Keratinocyte (primary cell): ENCODE data around the gene IL1RL1. TPM values are rescaled to one million over a fixed set of nuclear protein-coding genes. Genes with fewer than 3 reads are reported as not detected.

Source experiments
- DNase-seq: peaks from one replicate; pipeline ENCODE4 v3.0.0-alpha.2; 2011; ENCODE audit warnings: low read depth, missing footprints, low spot score
- FAIRE-seq: peaks from 2 replicates; lab custom pipeline; 2011; peaks lifted over from hg19 to GRCh38; lab: Jason Lieb, UNC
- H2AFZ ChIP-seq: 2 replicates; pipeline ENCODE4 v1.6.0; 2012; ENCODE audit warnings: low read length, control low read depth, inconsistent platforms; ENCODE audit not compliant: control insufficient read depth
- H3K27ac ChIP-seq: 2 replicates; pipeline ENCODE4 v1.5.1; 2011; ENCODE audit warnings: low read length; ENCODE audit not compliant: control insufficient read depth, insufficient read depth
- H3K27me3 ChIP-seq: 3 replicates; pipeline ENCODE4 v1.6.0; 2011; ENCODE audit warnings: low read length; ENCODE audit not compliant: control insufficient read depth, insufficient read depth; ENCODE audit errors: extremely low read depth
- H3K36me3 ChIP-seq, 2 experiments: 2 replicates in 1 of 2; 3 replicates in 1 of 2; pipeline ENCODE4 v1.5.1; 2011; ENCODE audit warnings: low read length in 2 of 2, mild to moderate bottlenecking in 1 of 2; ENCODE audit not compliant: control insufficient read depth in 2 of 2, insufficient read depth in 2 of 2; ENCODE audit errors: extremely low read depth in 1 of 2
- H3K4me1 ChIP-seq: 3 replicates; pipeline ENCODE4 v1.5.1; 2011; ENCODE audit warnings: low read length; ENCODE audit not compliant: control insufficient read depth, insufficient read depth; ENCODE audit errors: extremely low read depth
- H3K4me2 ChIP-seq: 3 replicates; pipeline ENCODE4 v1.6.0; 2011; ENCODE audit warnings: low read depth, low read length; ENCODE audit not compliant: control insufficient read depth, insufficient read depth; ENCODE audit errors: extremely low read depth
- H3K4me3 ChIP-seq, 3 experiments: fragments of 200-600 bp in 1 of 3; sonication (generic) in 1 of 3; 2 replicates in 2 of 3; 3 replicates in 1 of 3; pipeline ENCODE4 v1.5.1; 2011 to 2016; ENCODE audit warnings: low read length in 3 of 3, mild to moderate bottlenecking in 3 of 3, control low read depth in 2 of 3, inconsistent platforms in 1 of 3, low read depth in 1 of 3, mixed read lengths in 1 of 3, mixed run types in 1 of 3, moderate library complexity in 1 of 3; ENCODE audit not compliant: control insufficient read depth in 2 of 3, insufficient read depth in 2 of 3; ENCODE audit errors: extremely low read depth in 1 of 3
- H3K79me2 ChIP-seq: 2 replicates; pipeline ENCODE4 v1.6.0; 2012; ENCODE audit warnings: low read length; ENCODE audit not compliant: control insufficient read depth, insufficient read depth
- H3K9ac ChIP-seq: 3 replicates; pipeline ENCODE4 v1.6.0; 2011; ENCODE audit warnings: low read length; ENCODE audit not compliant: control insufficient read depth, insufficient read depth; ENCODE audit errors: extremely low read depth
- H3K9me1 ChIP-seq: 3 replicates; pipeline ENCODE4 v1.6.0; 2011; ENCODE audit warnings: low read length; ENCODE audit not compliant: control insufficient read depth, insufficient read depth; ENCODE audit errors: extremely low read depth
- H3K9me3 ChIP-seq: 2 replicates; pipeline ENCODE4 v1.5.1; 2012; ENCODE audit warnings: low read depth, low read length; ENCODE audit not compliant: control insufficient read depth
- H4K20me1 ChIP-seq: 3 replicates; pipeline ENCODE4 v1.6.0; 2011; ENCODE audit warnings: low read length; ENCODE audit not compliant: control insufficient read depth, insufficient read depth; ENCODE audit errors: extremely low read depth
- CTCF ChIP-seq, 3 experiments: IDR thresholded peaks in 1 of 3; conservative IDR thresholded peaks in 1 of 3; optimal IDR thresholded peaks in 1 of 3; 2 replicates in 2 of 3; 3 replicates in 1 of 3; pipeline versions ENCODE3 to v1.5.1; 2011; ENCODE audit warnings: low read length in 3 of 3, mild to moderate bottlenecking in 3 of 3, moderate library complexity in 2 of 3, control low read depth in 1 of 3, inconsistent platforms in 1 of 3; ENCODE audit not compliant: insufficient read depth in 2 of 3; ENCODE audit errors: extremely low read depth in 1 of 3
- EZH2 ChIP-seq: IDR thresholded peaks from one replicate; pipeline ENCODE4 v1.6.1; 2012; ENCODE audit warnings: inconsistent platforms, mild to moderate bottlenecking, low read length, moderate library complexity
- dilution Hi-C: fragments of 300-500 bp; cut with MboI; formaldehyde crosslinking; loops from one replicate; pipeline ENCODE4 v1.7.0; 2020; ENCODE audit warnings: low sequenced_read_pairs; ENCODE audit not compliant: extremely low pct_ligation_motif_present
- polyA plus RNA-seq, 5 experiments: library from polyadenylated mRNA; depleted of rRNA in 3 of 5; stranded (reverse) in 3 of 5; stranded (forward) in 1 of 5; unstranded in 1 of 5; fragments of >200 nt; gene quantifications; 1 replicate in 1 of 5; 2 replicates in 3 of 5; 3 replicates in 1 of 5; pipeline versions ENCODE4 v1.2.1 to v1.2.3, GENCODE V29; 2011 to 2012; ENCODE audit warnings: missing spikeins in 2 of 5, low read depth in 1 of 5, low replicate concordance in 1 of 5

Gene IL1RL1
- polyA plus RNA-seq, 1 donor (not counting 4 experiments of a cell fraction or from before 2014, with no cell fraction given): 0.93 TPM

DNA sequence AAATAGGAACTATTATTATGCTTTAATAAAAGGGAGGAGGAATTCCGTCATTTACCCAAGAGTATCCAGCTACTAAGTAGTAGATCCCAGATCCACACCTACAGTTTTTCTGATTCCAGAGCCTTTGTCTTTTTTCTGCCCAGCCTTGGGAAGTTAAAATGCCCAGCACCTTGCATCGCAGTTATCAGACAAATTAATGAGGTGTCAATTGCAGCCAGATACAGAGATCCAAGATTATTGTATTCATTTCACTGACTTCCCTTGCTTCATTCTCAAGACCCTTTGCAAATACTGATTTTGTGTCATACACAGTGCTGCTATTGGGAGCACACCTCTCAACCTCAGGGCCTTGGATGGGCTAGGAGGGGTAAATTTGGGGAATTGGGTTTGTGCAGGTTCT, 45.4 kb downstream of the IL1RL1 start:
- H3K36me3 ChIP-seq: no peaks in the 10 kb centered on the region
- FAIRE-seq: no peak
- H3K9me3 ChIP-seq: no peaks in the 10 kb centered on the region
- no peak overlapping the region for H2AFZ ChIP-seq
- TF ChIP-seq EZH2 (no peak), CTCF (optimal IDR thresholded peaks at IDR 0.05 in 1 of 3, IDR thresholded peaks at IDR 0.05 in 1 of 3, conservative IDR thresholded peaks at IDR 0.05 in 1 of 3; ENCODE audit: extremely low read depth in 1 of 3, insufficient read depth in 2 of 3, low read length in 3 of 3) (no peak)
- H4K20me1 ChIP-seq: no peaks in the 10 kb centered on the region
- peaks cover 14% of the 10 kb centered on the region for H3K4me1 ChIP-seq
- H3K9ac ChIP-seq: no peak overlapping the region
- H3K27me3 ChIP-seq: no peaks in the 10 kb centered on the region
- DNase-seq: no peak
- no peaks in the 10 kb centered on the region for H3K9me1 ChIP-seq
- H3K27ac ChIP-seq: no peak overlapping the region
- H3K79me2 ChIP-seq: no peaks in the 10 kb centered on the region
- peak overlapping the region; percentile 91 for H3K4me2 ChIP-seq
- dilution Hi-C loops: no loop called here
- H3K4me3 ChIP-seq: peak overlapping the region in 2 of 3 experiments; percentile 79 to 80

DNA sequence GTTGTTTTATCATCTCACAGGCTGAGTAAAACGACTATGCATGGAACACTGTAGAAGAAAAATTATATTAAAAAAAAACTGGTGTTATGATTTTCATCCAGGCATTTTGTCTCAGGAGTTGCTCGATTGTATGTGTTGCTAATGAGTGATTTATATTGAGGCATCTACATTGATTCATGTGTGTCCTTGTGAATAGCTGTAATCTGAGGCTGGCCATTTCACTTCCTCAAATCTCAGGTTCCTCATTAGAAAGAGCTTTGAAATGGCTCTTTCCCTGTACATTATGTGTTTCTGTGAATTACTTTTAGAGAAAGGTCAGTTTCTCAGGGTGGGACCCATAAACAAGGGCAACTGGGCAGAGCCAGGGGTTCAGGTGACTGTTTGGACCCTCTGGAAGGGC, 46.6 kb downstream of the IL1RL1 start:
- Histone ChIP-seq H3K27me3 (no peaks in the 10 kb centered on the region), H3K27ac (no peak overlapping the region), H3K79me2 (no peaks in the 10 kb centered on the region), H3K9ac (no peak overlapping the region), H4K20me1 (no peaks in the 10 kb centered on the region), H2AFZ (no peak overlapping the region), H3K4me1 (peaks cover 14% of the 10 kb centered on the region), H3K36me3 (no peaks in the 10 kb centered on the region), H3K4me2 (no peak overlapping the region), H3K4me3 (no peak overlapping the region), H3K9me1 (no peaks in the 10 kb centered on the region), H3K9me3 (no peaks in the 10 kb centered on the region)
- TF ChIP-seq EZH2 (no peak), CTCF (optimal IDR thresholded peaks at IDR 0.05 in 1 of 3, IDR thresholded peaks at IDR 0.05 in 1 of 3, conservative IDR thresholded peaks at IDR 0.05 in 1 of 3; ENCODE audit: extremely low read depth in 1 of 3, insufficient read depth in 2 of 3, low read length in 3 of 3) (no peak)
- FAIRE-seq (no peak), DNase-seq (no peak)
- dilution Hi-C loops: no loop called here
